Kidney glomerular epithelial cell (primary cell): Measurements from ENCODE around the gene TSHZ2.
"Not testable (repeated sequence)": the region's sequence is repeated elsewhere in the genome, so short reads cannot be mapped to it uniquely, and the experiment has no call there.

Experiments
- DNase-seq: peaks from one replicate; lab custom pipeline; 2025; lab: John Stamatoyannopoulos, UW

The TSHZ2 gene

GRCh38 chr20:53385941-53386767 is 414.0 kb downstream of the TSHZ2 start:
- DNase-seq, result no peak

DNA sequence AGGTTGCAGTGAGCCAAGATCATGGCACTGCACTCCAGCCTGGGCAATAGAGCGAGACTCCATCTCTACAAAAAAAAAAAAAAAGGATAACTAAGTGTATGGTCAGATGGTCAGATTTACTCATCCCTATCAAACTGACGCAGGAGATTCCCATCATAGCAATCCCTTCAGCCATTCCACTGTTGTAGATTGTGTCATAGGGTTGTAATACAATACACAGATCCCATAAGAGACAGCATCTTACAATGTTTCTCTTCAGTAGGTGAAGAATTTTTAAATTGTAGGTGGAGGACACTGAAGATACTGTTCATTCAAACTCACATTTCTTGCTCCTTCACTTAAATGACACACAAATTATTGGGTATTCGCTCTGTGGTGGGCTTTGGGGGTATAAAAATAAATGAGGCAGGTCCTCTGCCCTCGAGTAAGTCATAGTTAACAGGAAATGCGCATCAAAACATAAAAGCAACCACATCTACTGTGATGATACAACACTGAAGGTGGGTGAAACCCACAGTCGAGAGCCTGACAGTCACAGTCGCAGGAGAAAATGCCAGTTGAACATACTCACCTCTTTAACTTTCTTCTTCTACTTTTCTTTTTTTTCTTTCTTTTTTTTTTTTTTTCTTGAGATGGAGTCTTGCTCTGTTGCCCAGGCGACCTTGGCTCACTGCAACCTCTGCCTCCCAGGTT is 416.0 kb downstream of the TSHZ2 start:
- DNase-seq, result no peak

- no peak for DNase-seq
Measured at GRCh38 chr20:53389516-53390300, 417.6 kb downstream of the TSHZ2 start.

DNA sequence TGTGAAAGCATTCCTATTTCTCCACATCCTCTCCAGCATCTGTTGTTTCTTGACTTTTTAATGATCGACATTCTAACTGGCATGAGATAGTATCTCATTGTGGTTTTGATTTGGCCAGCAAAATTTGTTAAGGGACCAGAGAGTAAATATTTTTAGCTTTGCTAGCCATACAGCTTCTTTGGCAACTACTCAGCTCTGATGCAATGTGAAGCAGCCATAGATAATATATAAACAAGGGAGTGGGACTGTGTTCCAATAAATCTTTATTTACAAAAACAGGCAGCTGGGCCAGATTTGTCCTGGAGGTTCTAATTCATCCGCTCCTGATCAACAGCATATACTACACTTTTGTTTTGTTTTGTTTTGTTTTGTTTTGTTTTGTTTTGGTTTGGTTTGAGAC is 418.6 kb downstream of the TSHZ2 start:
- DNase-seq, result no peak

DNA sequence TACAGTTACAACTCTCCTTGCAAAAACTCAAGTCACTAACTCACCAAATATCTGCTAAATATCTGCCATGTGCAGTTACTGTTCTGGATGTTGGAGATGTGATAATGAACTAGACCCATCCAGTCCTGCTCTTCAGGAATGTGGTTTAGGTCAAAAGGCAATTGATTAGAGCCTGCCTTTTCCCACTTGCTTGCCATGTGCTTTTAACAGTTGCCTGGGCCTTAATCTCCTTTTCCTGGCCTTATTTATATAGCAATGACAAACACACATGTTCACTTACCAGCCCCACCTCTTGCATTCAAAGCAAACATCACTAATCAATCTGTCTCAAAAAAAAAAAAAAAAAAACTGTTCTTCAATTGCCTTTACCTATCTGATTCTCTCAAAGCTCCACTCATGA is 422.3 kb downstream of the TSHZ2 start:
- no peak for DNase-seq

GRCh38 chr20:53395188-53395923 is 423.2 kb downstream of the TSHZ2 start:
- no peak for DNase-seq

DNA sequence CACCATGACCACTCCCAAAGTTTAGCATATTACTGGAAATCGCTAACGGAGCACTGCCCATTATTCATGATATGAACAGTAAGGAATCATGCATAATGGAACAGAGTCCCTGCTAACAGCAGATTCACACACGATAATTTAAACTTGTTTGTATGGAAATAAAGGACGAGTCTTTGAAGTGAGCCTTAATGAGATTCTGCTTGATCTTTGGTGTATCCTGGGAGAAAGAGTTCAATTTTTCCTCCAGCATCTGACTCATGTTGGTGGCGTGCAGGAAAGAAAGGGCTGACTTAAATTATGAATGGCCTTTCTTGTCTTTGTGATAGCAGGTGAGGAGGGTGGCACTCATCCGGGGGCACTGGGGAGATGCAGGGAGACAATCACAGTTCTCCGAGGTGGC is 426.9 kb downstream of the TSHZ2 start:
- DNase-seq, result no peak

- no peak for DNase-seq
Measured at GRCh38 chr20:53399592-53400335, 427.6 kb downstream of the TSHZ2 start.

GRCh38 chr20:53402233-53403005 is 430.3 kb downstream of the TSHZ2 start:
- DNase-seq, result no peak

GRCh38 chr20:53403029-53403428 is 430.9 kb downstream of the TSHZ2 start:
- no peak for DNase-seq

DNA sequence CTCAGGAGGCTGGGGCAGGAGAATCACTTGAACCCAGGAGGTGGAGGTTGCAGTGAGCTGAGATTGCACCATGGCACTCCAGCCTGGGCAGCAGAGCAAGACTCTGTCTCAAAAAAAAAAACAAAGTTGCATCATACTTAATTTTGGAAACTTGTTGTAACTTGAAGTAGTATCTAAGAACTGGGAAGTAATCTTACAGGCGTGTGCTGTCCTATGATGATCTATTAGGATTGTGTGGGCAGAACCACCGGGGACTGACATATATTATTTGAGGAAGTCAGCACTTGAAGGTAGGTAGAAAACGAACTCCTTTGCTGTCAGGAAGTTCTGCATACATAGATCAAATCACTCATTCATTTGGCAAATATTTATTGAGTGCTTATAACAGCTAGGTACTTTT is 433.0 kb downstream of the TSHZ2 start:
- DNase-seq, result no peak

DNA sequence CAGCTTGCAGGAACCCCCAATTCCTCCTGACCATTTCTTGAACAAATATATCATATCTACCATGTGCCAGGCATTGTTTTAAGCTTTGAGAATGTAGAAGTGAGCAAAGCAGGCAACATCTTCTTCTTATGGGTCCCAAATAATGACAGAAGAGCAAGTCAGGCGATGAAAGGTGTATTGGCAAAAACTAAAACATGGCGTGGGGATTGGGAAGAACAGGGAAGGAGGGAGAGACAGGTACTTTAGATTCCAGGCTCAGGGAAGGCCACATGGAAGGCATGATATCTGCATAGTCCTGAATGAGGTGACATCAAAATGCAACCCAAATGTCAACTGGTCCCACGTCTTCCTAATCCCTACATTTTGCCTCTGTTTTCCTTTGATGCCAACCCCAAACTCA is 434.4 kb downstream of the TSHZ2 start:
- DNase-seq, result no peak

DNA sequence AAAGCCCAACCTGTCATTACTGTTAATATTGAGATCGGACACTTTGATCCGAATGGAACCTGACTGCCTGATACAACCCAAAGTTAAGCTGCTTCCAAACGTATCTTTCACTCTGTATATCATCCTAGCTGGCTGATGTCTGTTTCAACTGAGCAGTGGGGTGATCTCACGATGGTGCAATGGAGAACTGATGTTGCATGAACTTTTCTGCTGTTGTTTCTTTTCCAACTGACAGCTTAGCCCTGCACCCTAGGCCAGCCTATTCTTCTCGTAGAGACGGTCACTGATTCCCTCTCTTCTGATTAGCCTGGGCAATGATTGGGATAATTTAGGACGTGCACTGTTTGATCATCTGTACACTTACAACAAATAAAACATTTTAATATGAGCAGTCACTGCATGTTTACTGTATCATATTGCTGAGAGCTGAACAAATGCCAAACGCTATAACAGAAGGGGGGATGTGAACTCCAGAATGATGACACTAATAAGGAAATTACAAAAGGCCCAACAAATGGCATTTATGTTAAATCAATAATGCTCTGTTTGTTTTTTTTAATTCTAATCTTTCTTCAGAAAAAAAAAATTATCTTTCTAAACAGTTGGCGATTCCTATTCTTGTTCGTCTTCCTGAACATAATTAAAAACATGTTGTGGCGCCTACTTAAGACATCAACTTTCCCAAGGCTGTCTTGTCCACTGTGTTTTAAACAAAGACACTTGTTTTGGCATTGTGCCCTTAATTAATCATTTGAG is 436.7 kb downstream of the TSHZ2 start:
- DNase-seq, result no peak

DNA sequence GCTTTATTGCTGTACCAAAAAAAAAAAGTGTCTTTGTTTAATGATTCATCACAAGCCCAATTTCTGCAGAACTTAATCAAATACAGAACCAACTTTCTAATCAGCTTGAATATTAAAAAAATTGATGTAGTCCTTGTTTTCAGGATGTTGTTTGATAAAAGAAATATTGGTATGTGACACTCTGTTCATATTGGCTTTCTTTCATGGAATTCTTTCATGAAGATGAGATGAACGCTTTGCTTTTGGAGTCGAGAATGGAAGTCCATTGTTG is 437.2 kb downstream of the TSHZ2 start:
- no peak for DNase-seq

DNA sequence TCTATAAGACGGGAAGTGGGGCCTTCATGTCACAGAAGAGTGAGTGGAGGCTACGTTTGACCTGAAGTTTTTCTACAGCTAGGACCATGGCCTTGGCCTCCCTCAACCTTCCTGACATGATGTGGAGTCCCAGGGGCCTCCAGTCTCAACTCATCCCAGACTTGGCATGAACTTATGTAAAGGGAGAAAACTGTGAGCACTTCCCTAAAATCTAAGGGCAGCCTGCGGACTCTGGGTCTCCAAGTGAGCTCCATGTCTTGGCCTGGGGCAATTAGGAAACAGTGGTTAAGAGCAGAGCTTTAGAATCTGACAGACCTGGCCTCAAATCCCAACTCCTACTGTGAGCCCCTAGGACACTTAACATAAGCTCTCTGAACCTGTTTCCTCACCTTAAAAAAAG is 439.0 kb downstream of the TSHZ2 start:
- no peak for DNase-seq

DNA sequence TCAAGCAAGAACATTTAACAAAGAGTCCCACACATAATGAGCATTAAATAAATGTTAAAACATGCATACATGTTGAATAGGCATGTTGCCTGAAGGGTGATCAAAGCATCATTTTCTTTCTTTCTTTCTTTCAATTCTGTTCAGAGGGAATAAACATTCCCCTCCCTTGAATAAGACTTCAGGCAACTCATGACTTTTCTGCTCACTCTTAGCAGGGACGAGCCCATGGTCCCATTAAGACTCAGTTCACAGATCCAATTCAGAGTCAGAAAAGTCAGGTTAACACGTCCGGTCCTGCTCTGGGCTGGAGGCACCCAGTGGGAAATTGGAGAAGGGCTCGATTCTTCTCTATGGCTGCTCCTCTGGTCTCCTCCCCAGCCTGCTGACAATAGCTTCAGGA is 439.7 kb downstream of the TSHZ2 start:
- no peak for DNase-seq

GRCh38 chr20:53412577-53413185 is 440.5 kb downstream of the TSHZ2 start:
- DNase-seq, result no peak

DNA sequence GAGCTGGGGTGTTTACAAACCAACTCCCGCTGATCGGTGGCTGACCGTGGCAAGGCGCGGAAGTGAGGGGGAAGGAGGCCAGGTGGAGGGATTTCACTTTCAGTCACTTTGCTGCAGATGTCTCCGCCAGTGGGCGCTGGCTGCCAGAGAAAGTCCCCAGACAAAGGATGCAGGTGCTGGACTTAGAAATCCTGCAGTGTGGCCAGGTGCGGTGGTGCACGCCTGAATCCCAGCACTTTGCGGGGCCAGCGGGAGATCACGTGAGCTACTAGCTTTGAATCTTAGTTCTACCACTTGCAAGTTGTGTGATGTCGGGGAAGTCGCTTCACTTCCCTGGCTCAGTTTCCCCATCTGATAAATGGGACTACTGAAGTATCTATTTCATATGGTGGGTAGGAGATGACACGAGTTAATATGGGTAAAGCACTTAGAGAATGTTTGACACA is 441.1 kb downstream of the TSHZ2 start:
- DNase-seq, result no peak

DNA sequence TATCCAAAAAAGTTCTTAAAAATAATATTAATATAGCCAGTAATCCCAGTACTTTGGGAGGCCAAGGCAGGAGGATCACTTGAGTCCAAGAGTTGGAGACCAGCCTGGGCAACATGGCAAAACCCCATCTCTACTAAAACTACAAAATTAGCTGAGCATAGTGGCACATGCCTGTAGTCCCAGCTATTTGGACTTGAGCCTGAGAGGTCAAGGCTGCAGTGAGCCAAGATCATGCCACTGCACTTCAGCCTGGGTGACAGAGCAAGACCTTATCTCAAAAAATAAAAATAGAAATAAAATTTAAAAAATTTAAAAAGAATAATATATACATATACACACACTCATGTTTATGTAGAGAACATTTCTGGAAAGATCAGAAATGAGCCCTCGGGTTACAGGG is 441.7 kb downstream of the TSHZ2 start:
- DNase-seq, result not testable (repeated sequence)
